AG04450 (cell line): ENCODE results near the gene DDRGK1. TPM values are rescaled to one million over a fixed set of nuclear protein-coding genes. Genes with fewer than 3 reads are reported as not detected.

Source experiments
- CTCF ChIA-PET: fragments of 300-600, 350-600 bp; formaldehyde crosslinking; extraction: SDS; loops from one replicate; lab custom pipeline; 2022; ENCODE audit warnings: antibody characterized with exemption, inconsistent platforms; lab: Charles Lee
- POLR2A ChIA-PET: fragments of 350-600 bp; formaldehyde crosslinking; extraction: SDS; loops from one replicate; lab custom pipeline; 2021; ENCODE audit warnings: antibody characterized with exemption, inconsistent platforms; lab: Yijun Ruan, JAX
- DNase-seq: peaks from one replicate; pipeline ENCODE4 v3.0.0-alpha.2; 2011; ENCODE audit warnings: low read depth, low spot score
- H3K27ac ChIP-seq: one replicate; pipeline ENCODE4 v1.5.1; 2012; ENCODE audit warnings: low read depth, low read length, control low read depth
- H3K27me3 ChIP-seq: one replicate; pipeline ENCODE4 v1.6.0; 2012; ENCODE audit warnings: low read length; ENCODE audit not compliant: control insufficient read depth, insufficient read depth
- H3K4me3 ChIP-seq: 2 replicates; pipeline ENCODE4 v1.5.1; 2011; ENCODE audit warnings: mild to moderate bottlenecking, low read depth, low read length, control low read depth
- H3K9me3 ChIP-seq: 2 replicates; pipeline ENCODE4 v1.5.1; 2012; ENCODE audit warnings: low read length; ENCODE audit not compliant: control insufficient read depth, insufficient read depth
- polyA plus RNA-seq: library from polyadenylated mRNA; depleted of rRNA; stranded (reverse); fragments of >200 nt; gene quantifications from 2 replicates; pipeline ENCODE4 v1.2.3, GENCODE V29; 2011
- TF ChIP-seq, protein P1 (sequence below): IDR thresholded peaks from 2 replicates; pipeline ENCODE4 v1.5.1; 2011; ENCODE audit warnings: low read depth, low read length, control low read depth, inconsistent platforms

DDRGK1 gene
- polyA plus RNA-seq, 1 experiment = 24.7 TPM

DNA sequence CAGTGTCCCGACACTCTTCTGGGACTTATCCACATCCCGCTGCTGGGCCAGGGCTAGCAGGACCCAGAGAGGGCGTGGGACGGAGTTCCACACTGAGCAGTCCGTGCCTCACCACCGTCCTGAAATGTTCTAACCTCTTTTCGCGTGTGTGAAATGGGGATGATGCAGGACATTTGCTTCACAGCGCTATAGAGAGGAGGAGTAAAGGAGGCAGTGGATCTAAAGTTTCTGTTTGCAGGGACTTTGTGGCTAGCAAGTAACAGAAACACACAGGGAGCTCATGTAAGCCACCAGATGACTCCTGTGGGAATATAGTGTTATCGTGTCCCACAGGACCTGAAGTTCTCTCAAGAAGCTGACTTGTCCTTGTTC lies 5.5 kb upstream of the DDRGK1 start:
- no peak for DNase-seq
- TF ChIP-seq, protein P1, sequence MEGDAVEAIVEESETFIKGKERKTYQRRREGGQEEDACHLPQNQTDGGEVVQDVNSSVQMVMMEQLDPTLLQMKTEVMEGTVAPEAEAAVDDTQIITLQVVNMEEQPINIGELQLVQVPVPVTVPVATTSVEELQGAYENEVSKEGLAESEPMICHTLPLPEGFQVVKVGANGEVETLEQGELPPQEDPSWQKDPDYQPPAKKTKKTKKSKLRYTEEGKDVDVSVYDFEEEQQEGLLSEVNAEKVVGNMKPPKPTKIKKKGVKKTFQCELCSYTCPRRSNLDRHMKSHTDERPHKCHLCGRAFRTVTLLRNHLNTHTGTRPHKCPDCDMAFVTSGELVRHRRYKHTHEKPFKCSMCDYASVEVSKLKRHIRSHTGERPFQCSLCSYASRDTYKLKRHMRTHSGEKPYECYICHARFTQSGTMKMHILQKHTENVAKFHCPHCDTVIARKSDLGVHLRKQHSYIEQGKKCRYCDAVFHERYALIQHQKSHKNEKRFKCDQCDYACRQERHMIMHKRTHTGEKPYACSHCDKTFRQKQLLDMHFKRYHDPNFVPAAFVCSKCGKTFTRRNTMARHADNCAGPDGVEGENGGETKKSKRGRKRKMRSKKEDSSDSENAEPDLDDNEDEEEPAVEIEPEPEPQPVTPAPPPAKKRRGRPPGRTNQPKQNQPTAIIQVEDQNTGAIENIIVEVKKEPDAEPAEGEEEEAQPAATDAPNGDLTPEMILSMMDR = no peak
- peak overlapping the region; percentile 75 for H3K27ac ChIP-seq
- POLR2A ChIA-PET = no interaction called here
- CTCF ChIA-PET = interaction anchor here (2.7 kb wide), 1 partner anchor 9 kb away, joined by 16 read pairs; no protein-coding TSS in a partner anchor
- no peaks in the 10 kb centered on the region; the same call in 1 of the 2 replicates for H3K9me3 ChIP-seq
- peak overlapping the region; percentile 85 for H3K4me3 ChIP-seq
- H3K27me3 ChIP-seq = no peaks in the 10 kb centered on the region

DNA sequence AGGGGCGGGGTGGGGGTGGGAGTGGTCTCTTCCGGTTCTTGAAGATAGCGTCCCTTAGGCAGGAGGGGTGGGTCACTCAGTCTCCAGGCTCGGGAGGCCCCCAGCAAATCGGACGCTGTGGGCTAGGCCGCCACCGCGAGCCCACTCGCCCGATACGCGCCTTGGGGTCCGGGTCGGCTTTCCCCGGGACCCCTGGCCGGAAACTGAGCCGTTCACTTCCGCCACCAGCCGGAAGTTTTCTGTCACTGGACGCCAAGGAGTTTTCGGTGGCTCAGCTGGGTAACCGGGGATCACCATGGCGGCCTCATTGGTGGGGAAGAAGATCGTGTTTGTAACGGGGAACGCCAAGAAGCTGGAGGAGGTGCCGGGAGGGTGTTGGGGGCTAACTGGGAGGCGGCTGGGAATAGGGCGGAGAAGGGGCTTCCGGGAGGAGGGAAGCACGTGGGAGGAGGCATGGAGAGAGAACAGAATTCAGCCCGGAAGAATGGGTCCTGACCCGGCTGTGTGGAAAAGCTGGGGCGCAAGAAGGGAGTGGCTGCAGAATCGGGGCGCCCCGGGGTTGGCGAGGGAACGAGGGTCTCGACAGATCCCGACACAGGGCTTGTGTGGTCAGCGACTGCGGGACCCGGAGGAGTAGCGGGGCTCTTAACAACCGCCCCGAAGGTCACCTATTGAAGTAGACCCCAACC lies 4.9 kb upstream of the DDRGK1 start, which contains the start of gene ITPA:
Gene ITPA (plus strand): TSS at position 242 of the 689 bp plus-strand sequence. CDS start 54 bp downstream, at position 296.
- ChIA-PET CTCF (interaction anchor here (2.7 kb wide), 1 partner anchor 9 kb away, joined by 16 read pairs; no protein-coding TSS in a partner anchor), POLR2A (no interaction called here)
- Histone ChIP-seq H3K4me3 (peak within 1 kb of the TSS; percentile 85), H3K9me3 (no peaks in the 10 kb centered on the region; the same call in 1 of the 2 replicates), H3K27me3 (no peaks in the 10 kb centered on the region), H3K27ac (peak within 1 kb of the TSS; percentile 75)
- DNase-seq = no peak
- TF ChIP-seq, protein P1 = no peak

DNA sequence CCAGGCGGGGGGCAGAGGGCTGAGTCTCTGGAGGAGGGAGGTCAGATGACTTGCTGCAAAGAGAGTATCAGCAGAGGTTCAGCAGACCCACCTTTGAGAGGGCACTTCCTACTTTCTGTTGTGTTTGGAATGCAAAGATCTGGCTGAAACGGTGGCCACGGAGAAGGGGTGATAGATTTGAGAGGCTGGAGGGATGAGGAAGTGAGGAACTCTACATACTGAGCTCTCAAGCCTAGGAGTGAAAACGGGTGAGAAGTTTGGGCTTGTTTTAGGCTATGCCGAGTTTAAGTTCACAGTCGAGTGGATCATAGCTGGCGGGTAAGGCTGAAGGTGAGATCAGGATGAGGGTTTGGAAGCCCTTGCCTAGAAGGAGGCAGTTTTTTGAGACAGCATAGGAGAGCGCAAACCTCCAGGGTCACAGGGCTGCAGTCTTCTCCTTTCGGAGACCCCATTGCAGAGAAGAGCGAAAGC lies 4.3 kb upstream of the DDRGK1 start:
- POLR2A ChIA-PET = interaction anchor here (0.6 kb wide), 1 partner anchor 54 kb away, joined by 5 read pairs; no protein-coding TSS in a partner anchor
- Histone ChIP-seq H3K27ac (peak overlapping the region; percentile 75), H3K27me3 (no peaks in the 10 kb centered on the region), H3K9me3 (no peaks in the 10 kb centered on the region; the same call in 1 of the 2 replicates), H3K4me3 (peak overlapping the region; percentile 85)
- CTCF ChIA-PET = interaction anchor here (2.7 kb wide), 1 partner anchor 10 kb away, joined by 16 read pairs; no protein-coding TSS in a partner anchor
- DNase-seq = no peak
- TF ChIP-seq, protein P1 = no peak

DNA sequence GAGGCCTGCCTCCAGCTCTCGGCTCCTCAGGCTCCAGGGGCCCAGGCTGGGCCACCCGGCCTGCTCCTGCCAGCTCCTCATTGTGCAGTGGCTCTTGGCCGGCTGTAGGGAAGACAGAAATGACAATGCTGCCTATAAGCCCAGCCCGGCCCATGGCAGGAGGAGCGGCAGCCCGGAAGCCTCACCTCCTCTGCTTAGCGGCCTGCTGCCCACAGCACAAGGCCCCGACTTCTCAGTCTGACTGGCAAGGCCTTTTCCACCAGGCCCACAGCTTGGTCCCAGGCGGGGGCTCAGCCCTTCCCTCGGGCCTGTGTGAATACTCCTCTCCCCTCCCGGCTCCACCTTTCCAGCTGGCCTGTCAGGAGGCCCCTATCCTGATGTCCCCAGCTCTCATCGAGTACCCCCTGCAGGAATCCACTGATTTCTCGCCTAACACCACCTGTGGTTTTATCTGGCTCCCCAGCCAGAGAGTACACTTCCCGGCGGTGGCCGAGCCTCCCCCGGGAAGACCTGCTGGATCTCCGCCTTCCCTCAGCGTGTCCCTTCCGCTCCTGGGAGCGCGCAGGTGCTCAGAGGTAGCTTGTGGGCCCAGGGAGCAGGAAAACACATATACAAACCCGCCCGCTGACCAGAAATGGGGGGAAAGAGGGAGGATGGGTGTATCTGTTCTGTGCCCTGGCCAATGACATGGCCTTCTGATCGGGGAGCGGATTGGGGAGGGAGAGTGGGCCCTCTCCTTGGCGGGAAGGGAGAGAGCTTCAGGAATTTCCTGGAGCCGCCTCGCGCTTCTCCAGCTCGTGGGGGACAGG lies 963 bp downstream of the DDRGK1 start:
- Histone ChIP-seq H3K27me3 (no peaks in the 10 kb centered on the region), H3K27ac (no peak overlapping the region), H3K9me3 (no peaks in the 10 kb centered on the region; the same call in 1 of the 2 replicates), H3K4me3 (peak overlapping the region; percentile 97)
- ChIA-PET POLR2A (interaction anchor here (0.8 kb wide), 1 partner anchor 17 kb away, joined by 3 read pairs; no protein-coding TSS in a partner anchor), CTCF (interaction anchor here (1.9 kb wide), 1 partner anchor 15 kb away, joined by 12 read pairs; no protein-coding TSS in a partner anchor)
- no peak for DNase-seq
- TF ChIP-seq, protein P1 = no peak
